GM12874 (cell line): ENCODE measurements around the gene LRBA.

ENCODE experiments used
- CTCF ChIP-seq: IDR thresholded peaks from 2 replicates; pipeline ENCODE4 v1.5.1; 2011; ENCODE audit warnings: low read depth, mild to moderate bottlenecking, control low read depth, low read length, moderate library complexity; ENCODE audit not compliant: insufficient read depth

The LRBA gene

GRCh38 chr4:150632639-150633038, 382.4 kb downstream of the LRBA start:
- TF ChIP-seq CTCF: no peak

GRCh38 chr4:150628073-150628472, 387.0 kb downstream of the LRBA start:
- no peak for TF ChIP-seq CTCF

- TF ChIP-seq CTCF: no peak
These were observed 390.1 kb downstream of the LRBA start for GRCh38 chr4:150625033-150625432.

GRCh38 chr4:150624055-150624454, 391.0 kb downstream of the LRBA start:
- TF ChIP-seq CTCF: no peak

GRCh38 chr4:150619042-150619441, 396.0 kb downstream of the LRBA start:
- no peak for TF ChIP-seq CTCF

GRCh38 chr4:150609131-150609530, 406.0 kb downstream of the LRBA start:
- no peak for TF ChIP-seq CTCF

GRCh38 chr4:150600812-150601445, 414.2 kb downstream of the LRBA start:
- TF ChIP-seq CTCF: no peak
